Right cardiac atrium (tissue), 5 donors: ENCODE data around the gene KDR. TPM values are rescaled to one million over a fixed set of nuclear protein-coding genes. Genes with fewer than 3 reads are reported as not detected.
A peak's percentile ranks its signal among the peaks of the same experiment; 100 is the strongest.

Source experiments
- ATAC-seq, 2 donors: fragments of 200-7000 bp; cut with Tn5 transposase; one replicate each; pipeline versions ENCODE4 v1.8.0 to v1.9.1; 2020; ENCODE audit warnings: moderate library complexity in 2 of 2, mild to moderate bottlenecking in 1 of 2
- DNase-seq, 3 donors: peaks; one replicate each; pipeline ENCODE4 v3.0.0-alpha.2; 2020
- H3K27ac ChIP-seq: one replicate; pipeline ENCODE4 v1.5.1; 2013; ENCODE audit warnings: mild to moderate bottlenecking, low read length, control low read depth, moderate library complexity
- H3K27me3 ChIP-seq: one replicate; pipeline ENCODE4 v1.6.1; 2013; ENCODE audit not compliant: control insufficient read depth, insufficient read depth
- H3K4me1 ChIP-seq: one replicate; pipeline ENCODE4 v1.6.1; 2013; ENCODE audit warnings: low read length; ENCODE audit not compliant: control insufficient read depth, insufficient read depth
- H3K4me3 ChIP-seq: one replicate; pipeline ENCODE4 v1.5.1; 2013; ENCODE audit warnings: low read length, control low read depth
- H3K9me3 ChIP-seq: one replicate; pipeline ENCODE4 v1.6.1; 2013; ENCODE audit warnings: low read length; ENCODE audit not compliant: control insufficient read depth
- WGBS: extraction: QIAGEN DNeasy Blood & Tissue Kit; methylation state at CpG from one replicate; pipeline ENCODE4 v1.1.7; 2013; 5-methylcytosine and 5-hydroxymethylcytosine counted together
- intact Hi-C, 4 donors: fragments of 100-400 bp; cut with DNase I; formaldehyde crosslinking; loops; one replicate each; pipeline versions ENCODE4 v1.11.0 to v1.14.0; 2022 to 2023
- polyA plus RNA-seq: library from polyadenylated mRNA; stranded (reverse); fragments of 200-250 nt; gene quantifications from one replicate; pipeline ENCODE4 v1.2.3, GENCODE V29; 2013
- total RNA-seq, 4 donors: library from RNA; stranded (reverse); fragmentation: NEBNext Ultra II Directional; extraction: Animal tissue kit (Norgen Biotek cat#: 25700); gene quantifications; one replicate each; pipeline ENCODE4 v1.2.1, GENCODE V29; 2021
- donor health status: healthy with polysubstance abuse.
- donor health status: DM: no; HTN: yes; CAD: no.
- donor health status: DM: no; HTN: no; CAD: no.
- donor health status: DM: no; HTN: yes; CAD: no; lungs with severe emphysema.
- donor health status: DM: yes; HTN: yes; CAD: no.

The KDR gene
- total and polyA plus RNA-seq, 5 donors, result 10.5 to 20.9 (median 15.6) TPM

GRCh38 chr4:55051532-55051931, 73.9 kb downstream of the KDR start:
- no peaks in the 10 kb centered on the region for H3K4me1 ChIP-seq
- no peak overlapping the region for H3K4me3 ChIP-seq
- no peaks in the 10 kb centered on the region for H3K27me3 ChIP-seq
- no peak overlapping the region for H3K27ac ChIP-seq
- DNase-seq (no peak), ATAC-seq (peak; percentile 50 to 80)
- WGBS, result 66% methylated on average over 2 of the region's 2 CpGs
- intact Hi-C loops, result no loop called here
- H3K9me3 ChIP-seq, result no peaks in the 10 kb centered on the region

GRCh38 chr4:55050418-55050950, 74.9 kb downstream of the KDR start:
- WGBS, result 63% methylated on average over 1 of the region's 1 CpG
- intact Hi-C loops, result no loop called here

GRCh38 chr4:55038176-55038890, 87.1 kb downstream of the KDR start:
- intact Hi-C loops, result no loop called here
- 26% methylated on average over 2 of the region's 2 CpGs for WGBS
- H3K4me3 ChIP-seq, result no peak overlapping the region
- peak; percentile 95 for ATAC-seq
- H3K4me1 ChIP-seq, result peaks cover 4% of the 10 kb centered on the region
- H3K27ac ChIP-seq, result peak overlapping the region; percentile 95
- H3K9me3 ChIP-seq, result no peaks in the 10 kb centered on the region
- H3K27me3 ChIP-seq, result no peaks in the 10 kb centered on the region
- DNase-seq, result peak in 2 of 3 donors; percentile 27 to 66

More at GRCh38 chr4:55050418-55050950, 74.9 kb downstream of the KDR start:
- no peaks in the 10 kb centered on the region for H3K27me3 ChIP-seq
- H3K4me3 ChIP-seq, result no peak overlapping the region
- H3K9me3 ChIP-seq, result no peaks in the 10 kb centered on the region
- DNase-seq, result no peak
- H3K4me1 ChIP-seq, result no peaks in the 10 kb centered on the region
- no peak for ATAC-seq
- H3K27ac ChIP-seq, result no peak overlapping the region

GRCh38 chr4:55037728-55038127, 87.7 kb downstream of the KDR start:
- peak overlapping the region; percentile 81 for H3K27ac ChIP-seq
- intact Hi-C loops, result no loop called here
- no peaks in the 10 kb centered on the region for H3K9me3 ChIP-seq
- H3K4me1 ChIP-seq, result peaks cover 4% of the 10 kb centered on the region
- DNase-seq (no peak), ATAC-seq (no peak)
- WGBS, result 48% methylated on average over 1 of the region's 1 CpG
- H3K4me3 ChIP-seq, result no peak overlapping the region
- no peaks in the 10 kb centered on the region for H3K27me3 ChIP-seq

- Histone ChIP-seq H3K27ac (no peak overlapping the region), H3K4me1 (peaks cover 4% of the 10 kb centered on the region), H3K9me3 (no peaks in the 10 kb centered on the region), H3K27me3 (no peaks in the 10 kb centered on the region), H3K4me3 (no peak overlapping the region)
- ATAC-seq, result no peak
- 78% methylated on average over 3 of the region's 3 CpGs for WGBS
- no peak for DNase-seq
- intact Hi-C loops, result no loop called here
These were observed 89.0 kb downstream of the KDR start for GRCh38 chr4:55036405-55036804.

- Histone ChIP-seq H3K27ac (no peak overlapping the region), H3K27me3 (no peaks in the 10 kb centered on the region), H3K4me3 (no peak overlapping the region), H3K9me3 (no peaks in the 10 kb centered on the region), H3K4me1 (peaks cover 4% of the 10 kb centered on the region)
- ATAC-seq (no peak), DNase-seq (no peak)
- WGBS, result 57% methylated on average over 1 of the region's 1 CpG
- intact Hi-C loops, result no loop called here
These were observed 89.5 kb downstream of the KDR start for GRCh38 chr4:55035892-55036291.

- Histone ChIP-seq H3K4me3 (no peak overlapping the region), H3K4me1 (no peaks in the 10 kb centered on the region), H3K9me3 (no peaks in the 10 kb centered on the region), H3K27ac (peak overlapping the region; percentile 42), H3K27me3 (no peaks in the 10 kb centered on the region)
- 61% methylated on average over 8 of the region's 8 CpGs for WGBS
- ATAC-seq (peak in 1 of 2 donors; percentile 8), DNase-seq (no peak)
- intact Hi-C loops, result no loop called here
These were observed 92.1 kb downstream of the KDR start for GRCh38 chr4:55033296-55033695.

GRCh38 chr4:55032788-55033187, 92.6 kb downstream of the KDR start:
- H3K27me3 ChIP-seq, result no peaks in the 10 kb centered on the region
- H3K4me1 ChIP-seq, result no peaks in the 10 kb centered on the region
- no peak overlapping the region for H3K4me3 ChIP-seq
- no peak overlapping the region for H3K27ac ChIP-seq
- DNase-seq (no peak), ATAC-seq (peak; percentile 57 to 86)
- no peaks in the 10 kb centered on the region for H3K9me3 ChIP-seq
- intact Hi-C loops, result no loop called here
- WGBS, result 58% methylated on average over 1 of the region's 1 CpG

- ATAC-seq (no peak), DNase-seq (no peak)
- no peak overlapping the region for H3K27ac ChIP-seq
- no peaks in the 10 kb centered on the region for H3K4me1 ChIP-seq
- no peaks in the 10 kb centered on the region for H3K9me3 ChIP-seq
- intact Hi-C loops, result no loop called here
- WGBS, result 57% methylated on average over 5 of the region's 5 CpGs
- no peaks in the 10 kb centered on the region for H3K27me3 ChIP-seq
- H3K4me3 ChIP-seq, result no peak overlapping the region
These were observed 93.2 kb downstream of the KDR start for GRCh38 chr4:55032179-55032578.

GRCh38 chr4:55031158-55031557, 94.2 kb downstream of the KDR start:
- H3K4me3 ChIP-seq, result no peak overlapping the region
- H3K9me3 ChIP-seq, result no peaks in the 10 kb centered on the region
- ATAC-seq (no peak), DNase-seq (no peak)
- H3K27ac ChIP-seq, result peak overlapping the region; percentile 30
- 79% methylated on average over 5 of the region's 5 CpGs for WGBS
- intact Hi-C loops, result no loop called here
- no peaks in the 10 kb centered on the region for H3K4me1 ChIP-seq
- no peaks in the 10 kb centered on the region for H3K27me3 ChIP-seq

GRCh38 chr4:55030589-55030988, 94.8 kb downstream of the KDR start:
- H3K4me3 ChIP-seq, result no peak overlapping the region
- intact Hi-C loops, result no loop called here
- H3K9me3 ChIP-seq, result no peaks in the 10 kb centered on the region
- WGBS, result 51% methylated on average over 1 of the region's 1 CpG
- no peaks in the 10 kb centered on the region for H3K27me3 ChIP-seq
- ATAC-seq, result no peak
- no peak overlapping the region for H3K27ac ChIP-seq
- H3K4me1 ChIP-seq, result no peaks in the 10 kb centered on the region
- DNase-seq, result no peak
